Lung microvascular endothelial cell (primary cell): ENCODE data around the gene RAET1E. TPM values are rescaled to one million over a fixed set of nuclear protein-coding genes. Genes with fewer than 3 reads are reported as not detected.
"Not testable (repeated sequence)": the region's sequence is repeated elsewhere in the genome, so short reads cannot be mapped to it uniquely, and the experiment has no call there.

Experiments
- DNase-seq, 2 donors: peaks; one replicate each; pipeline versions ENCODE4 v3.0.0 to v3.0.0-alpha.2; 2010; ENCODE audit warnings: low read depth in 2 of 2
- total RNA-seq: library from RNA; depleted of rRNA; stranded (reverse); fragments of >200 nt; gene quantifications from 2 replicates; pipeline ENCODE4 v1.2.1, GENCODE V29; 2014

Gene RAET1E
- total RNA-seq, 1 donor from 2014 or later: not detected

GRCh38 chr6:149910721-149911151 lies 12.8 kb upstream of the RAET1E start:
- DNase-seq: no peak

- no peak for DNase-seq
Measured at GRCh38 chr6:149909701-149910470, 12.0 kb upstream of the RAET1E start.

DNA sequence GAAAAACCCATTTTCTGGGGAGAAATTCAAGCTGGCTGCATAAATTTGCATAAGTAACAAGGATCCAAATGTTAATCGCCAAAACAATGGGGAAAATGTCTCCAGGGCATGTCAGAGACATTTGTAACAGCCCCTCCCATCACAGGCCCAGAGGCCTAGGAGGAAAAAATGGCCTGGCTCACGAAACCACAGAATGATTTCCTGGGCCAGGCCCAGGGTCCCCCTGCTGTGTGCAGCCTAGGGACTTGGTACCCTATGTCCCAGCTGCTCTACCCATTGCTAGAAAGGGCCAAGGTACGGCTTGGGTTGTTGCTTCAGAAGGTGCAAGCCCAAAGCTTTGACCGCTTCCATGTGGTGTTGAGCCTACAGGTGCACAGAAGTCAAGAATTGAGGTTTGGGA lies 10.6 kb upstream of the RAET1E start:
- not testable (repeated sequence) for DNase-seq

GRCh38 chr6:149907317-149907716 lies 9.4 kb upstream of the RAET1E start:
- DNase-seq: no peak

GRCh38 chr6:149906405-149906804 lies 8.5 kb upstream of the RAET1E start:
- no peak for DNase-seq

- DNase-seq: no peak
Measured at GRCh38 chr6:149905911-149906371, 8.0 kb upstream of the RAET1E start.

GRCh38 chr6:149905371-149905910 lies 7.5 kb upstream of the RAET1E start:
- DNase-seq: no peak

DNA sequence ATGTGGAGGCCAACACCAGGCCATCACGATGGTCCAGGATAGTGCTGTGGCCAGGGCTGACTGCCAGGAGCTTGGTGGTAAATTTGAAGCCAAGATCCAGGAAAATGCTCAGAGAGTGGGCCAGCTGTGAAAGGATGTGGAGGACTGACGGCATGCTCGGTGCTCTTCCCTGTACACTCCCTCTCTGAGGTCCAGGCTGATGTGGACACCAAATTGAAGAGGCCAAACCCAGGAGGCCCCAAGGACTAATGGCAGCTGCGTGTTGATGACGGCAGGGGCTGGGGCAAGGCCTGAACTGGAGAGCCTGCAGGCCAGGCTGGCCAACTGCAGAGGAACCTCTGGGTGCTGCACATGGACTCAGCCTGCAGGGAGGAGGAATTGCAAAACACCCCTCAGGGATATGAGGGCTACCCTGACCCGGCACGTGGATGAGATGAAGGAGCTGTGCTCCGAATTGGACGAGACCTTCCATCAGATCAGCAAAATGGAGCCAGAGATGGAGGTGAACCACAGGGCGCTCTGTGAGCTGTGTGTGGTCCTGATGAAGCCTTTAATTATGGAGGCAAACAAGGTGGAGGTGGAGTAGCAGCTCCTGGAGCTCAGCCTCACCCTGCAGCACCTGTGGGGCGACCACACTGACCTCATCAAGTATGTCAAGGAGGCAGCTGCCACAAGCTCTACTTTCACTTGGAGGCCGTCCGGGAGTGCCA lies 6.9 kb upstream of the RAET1E start:
- DNase-seq: no peak

DNA sequence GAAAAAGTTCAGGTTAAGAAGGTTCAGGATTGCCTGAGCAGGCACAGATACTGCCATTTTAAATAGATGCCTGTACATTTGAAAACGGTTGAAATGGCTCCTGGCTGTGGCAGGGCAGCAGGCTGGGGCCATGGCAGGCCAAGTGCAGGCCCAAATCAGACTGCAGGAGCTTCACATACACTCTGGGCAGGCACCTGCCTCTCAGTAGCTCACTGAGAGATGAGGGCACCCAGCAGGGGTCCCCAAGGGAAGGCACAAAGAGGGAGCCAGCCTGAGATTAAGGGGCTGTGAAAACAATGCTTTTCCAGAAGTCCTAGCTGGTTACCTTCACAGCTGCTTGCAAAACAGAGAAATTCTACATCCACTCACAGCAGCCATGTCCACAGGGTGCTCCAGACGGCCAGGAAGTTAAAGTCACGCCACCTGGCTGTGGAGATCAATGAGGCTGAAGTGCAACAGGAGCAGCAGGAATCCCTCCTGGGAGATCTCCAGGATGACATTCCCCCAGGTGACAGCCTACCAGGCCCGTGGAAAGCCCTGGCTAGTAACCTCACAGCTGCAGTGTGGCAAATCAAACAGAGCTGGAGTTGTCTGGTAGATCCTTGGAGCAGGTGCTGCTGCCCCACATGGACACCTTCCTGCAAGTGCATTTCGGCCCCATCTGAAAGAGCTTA lies 6.2 kb upstream of the RAET1E start:
- no peak for DNase-seq

GRCh38 chr6:149901444-149902140 lies 3.7 kb upstream of the RAET1E start:
- DNase-seq: no peak

- no peak for DNase-seq
Measured at GRCh38 chr6:149900620-149901443, 2.9 kb upstream of the RAET1E start.

- DNase-seq: no peak
Measured at GRCh38 chr6:149899926-149900619, 2.2 kb upstream of the RAET1E start.

GRCh38 chr6:149899486-149899885 lies 1.6 kb upstream of the RAET1E start:
- DNase-seq: no peak

GRCh38 chr6:149898966-149899365 lies 1.1 kb upstream of the RAET1E start:
- DNase-seq: no peak

DNA sequence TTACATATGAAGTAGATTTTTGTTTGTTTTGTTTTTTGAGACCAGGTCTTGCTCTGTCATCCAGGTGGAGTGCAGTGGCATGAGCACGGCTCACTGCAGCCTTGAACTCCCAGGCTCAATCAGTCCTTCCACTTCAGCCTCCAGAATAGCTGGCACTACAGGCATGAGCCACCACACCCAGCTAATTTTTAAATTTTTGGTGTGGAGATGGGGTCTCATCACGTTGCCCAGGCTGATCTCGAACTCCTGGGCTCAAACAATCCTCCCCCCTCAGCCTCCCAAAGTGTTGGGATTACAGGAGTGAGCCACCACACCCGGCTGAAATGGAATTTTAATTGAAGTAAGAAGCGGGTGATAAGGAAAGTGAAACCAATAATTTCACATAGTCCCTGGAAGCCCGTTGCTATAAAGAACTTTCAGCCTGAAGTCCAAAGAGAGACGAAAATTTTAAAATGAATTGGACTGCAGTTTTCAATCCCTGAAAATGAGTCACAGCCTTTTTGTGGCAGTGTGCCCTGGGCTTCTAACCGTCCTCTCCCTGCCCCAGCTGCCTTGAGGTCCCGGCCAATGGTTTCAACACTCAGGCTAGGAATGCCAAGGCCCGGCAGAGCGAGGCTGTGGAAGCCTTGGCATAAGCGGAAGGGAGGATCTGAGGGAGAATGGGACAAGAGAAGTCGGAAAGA lies 757 bp downstream of the RAET1E start:
- peak; percentile 55 to 78 for DNase-seq

DNA sequence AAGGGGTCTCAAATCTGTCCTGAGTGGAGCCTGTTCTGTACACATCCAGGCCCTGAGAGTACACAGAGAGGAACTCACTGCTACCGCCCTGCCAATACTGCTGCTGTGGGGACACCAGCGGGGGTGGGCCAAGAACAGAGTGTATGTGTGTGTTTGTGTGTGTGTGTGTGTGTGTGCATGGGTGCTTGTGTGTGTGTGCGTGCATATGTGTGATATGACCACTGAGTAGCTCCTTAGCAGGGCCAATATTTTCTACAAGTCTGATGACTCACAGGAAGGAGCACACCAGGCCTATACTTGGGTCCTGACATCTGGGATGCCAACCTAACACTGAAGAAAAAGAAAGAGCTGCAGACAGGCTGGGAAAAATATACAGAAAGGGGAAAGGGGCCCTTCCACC lies 1.4 kb downstream of the RAET1E start:
- DNase-seq: peak in 1 of 2 donors; percentile 74

GRCh38 chr6:149895833-149896271 lies 2.1 kb downstream of the RAET1E start:
- peak; percentile 76 to 86 for DNase-seq

- DNase-seq: peak; percentile 14 to 85
Measured at GRCh38 chr6:149895048-149895590, 2.8 kb downstream of the RAET1E start.

GRCh38 chr6:149891864-149892263 lies 6.0 kb downstream of the RAET1E start:
- DNase-seq: not testable (repeated sequence)
